Measurements from ENCODE around the gene SLC16A5.

Gene SLC16A5

DNA sequence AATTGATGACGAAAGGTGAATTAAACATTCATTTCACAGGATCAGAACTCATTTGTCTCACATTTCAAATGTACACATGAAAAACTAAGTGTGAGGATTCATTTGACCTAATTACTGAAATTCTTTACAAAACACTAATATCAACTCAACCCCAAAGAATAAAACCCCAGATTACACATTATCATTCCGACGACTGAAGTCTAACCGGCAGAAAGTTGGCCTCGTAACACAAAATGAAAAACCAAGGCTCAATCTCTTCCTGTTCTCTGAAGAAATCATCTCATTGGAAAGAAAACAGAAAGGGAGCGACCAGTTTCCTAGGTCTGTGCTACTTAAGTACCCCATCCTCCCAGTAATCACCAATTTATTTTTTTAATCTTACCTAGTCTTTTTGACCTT is 64.8 kb downstream of the SLC16A5 start:
- H3K9ac ChIP-seq (ENCODE audit: low read depth, low read length, poor library complexity): no peak overlapping the region
- peak overlapping the region; percentile 90 to 92 for H3K4me3 ChIP-seq (ENCODE audit: low read length in 2 of 2)
- no peaks in the 10 kb centered on the region for H3K9me3 ChIP-seq (replicated peaks in 1 of 2; ENCODE audit: control insufficient read depth in 2 of 2, insufficient read depth in 1 of 2, low read depth in 1 of 2, low read length in 2 of 2)
- H3K4me1 ChIP-seq (ENCODE audit: control insufficient read depth in 2 of 2, insufficient read depth in 1 of 2, low read depth in 1 of 2, low read length in 2 of 2): peaks cover 3 to 9% of the 10 kb centered on the region in 2 donors
- no peak overlapping the region for H3K18ac ChIP-seq (ENCODE audit: low read length)
- H2AFZ ChIP-seq (ENCODE audit: low read length): no peak overlapping the region
- no peak overlapping the region for H3K4ac ChIP-seq (ENCODE audit: low read length)
- no CpG with 5 or more reads among the region's 6 CpGs for WGBS, 2 donors (ENCODE audit: extremely low coverage in 2 of 2, insufficient read length in 2 of 2, insufficient replicate concordance in 1 of 2)
- H2AK5ac ChIP-seq (ENCODE audit: low read depth, low read length): no peak overlapping the region
- DNase-seq (ENCODE audit: low spot score): no peak
- H3K27ac ChIP-seq (replicated peaks; ENCODE audit: low read length): no peak overlapping the region
- no peak overlapping the region for H2BK120ac ChIP-seq (ENCODE audit: low read depth, low read length)
- H2BK5ac ChIP-seq (ENCODE audit: low read length): no peak overlapping the region
- H3K79me1 ChIP-seq (ENCODE audit: low read depth, low read length): peaks cover 6% of the 10 kb centered on the region
- H4K91ac ChIP-seq (ENCODE audit: low read depth, low read length, poor library complexity): no peak overlapping the region
- no peak overlapping the region for H2BK15ac ChIP-seq (ENCODE audit: low read length)
- H3K14ac ChIP-seq (ENCODE audit: low read length): no peak overlapping the region
- peak overlapping the region; percentile 63 for H3K4me2 ChIP-seq (ENCODE audit: insufficient read depth, low read length, poor library complexity, severe bottlenecking)
- no peak overlapping the region for H3K23ac ChIP-seq (ENCODE audit: low read depth, low read length, poor library complexity)
- H4K8ac ChIP-seq (ENCODE audit: low read depth, low read length): no peak overlapping the region
- peaks cover 8 to 39% of the 10 kb centered on the region in 2 donors for H3K36me3 ChIP-seq (replicated peaks in 1 of 2; ENCODE audit: control insufficient read depth in 2 of 2, insufficient read depth in 2 of 2, low read length in 2 of 2)
- no peaks in the 10 kb centered on the region for H3K27me3 ChIP-seq (ENCODE audit: control insufficient read depth in 3 of 3, insufficient read depth in 3 of 3, low read depth in 1 of 3, low read length in 3 of 3)
- H2BK12ac ChIP-seq (ENCODE audit: low read length): no peak overlapping the region

DNA sequence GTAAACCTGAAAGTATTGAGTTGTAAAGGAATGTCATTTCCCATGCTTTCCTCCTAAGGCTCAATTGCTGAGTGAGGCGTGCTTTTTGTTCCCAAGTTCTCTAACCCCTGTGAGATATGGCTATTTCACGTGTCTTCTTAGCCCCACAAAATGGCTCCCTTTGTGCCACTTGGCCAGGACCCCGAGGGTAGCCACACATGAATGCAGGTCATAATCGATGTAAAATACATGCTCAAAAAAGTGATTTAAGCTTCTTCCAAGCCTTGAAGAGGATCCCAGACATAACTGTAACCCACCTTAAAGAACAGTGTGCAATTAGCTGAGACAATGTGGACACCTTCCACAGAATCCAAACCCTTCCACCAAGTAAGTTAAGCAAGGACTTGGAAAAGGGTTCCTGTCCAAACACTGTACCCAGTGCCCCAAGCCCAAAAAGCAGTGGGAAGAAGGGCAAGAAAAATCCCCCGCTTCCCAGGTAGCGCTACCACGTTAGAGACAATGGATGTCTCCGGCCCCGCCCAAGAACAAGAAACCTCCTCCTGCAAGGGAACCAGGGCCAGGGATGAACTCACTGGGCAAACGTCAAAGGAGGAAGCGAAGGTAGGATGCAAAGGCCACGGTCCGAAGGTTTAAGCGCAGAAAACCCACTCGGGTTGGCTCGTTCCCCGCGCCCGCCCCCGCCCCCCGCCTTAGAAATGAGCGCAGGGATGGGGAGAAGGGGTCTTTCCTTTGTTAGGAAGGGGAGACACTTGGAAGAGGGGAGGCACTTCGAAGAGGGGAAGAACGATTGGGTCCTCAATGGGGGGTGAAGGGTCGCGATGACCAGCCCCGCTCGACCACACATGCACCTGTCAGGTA is 65.4 kb downstream of the SLC16A5 start:
- no peak overlapping the region for H2BK12ac ChIP-seq (ENCODE audit: low read length)
- peaks cover 6% of the 10 kb centered on the region for H3K79me1 ChIP-seq (ENCODE audit: low read depth, low read length)
- no peak overlapping the region for H2BK120ac ChIP-seq (ENCODE audit: low read depth, low read length)
- DNase-seq (ENCODE audit: low spot score): no peak
- peak overlapping the region; percentile 95 for H3K9ac ChIP-seq (ENCODE audit: low read depth, low read length, poor library complexity)
- no peaks in the 10 kb centered on the region for H3K9me3 ChIP-seq (replicated peaks in 1 of 2; ENCODE audit: control insufficient read depth in 2 of 2, insufficient read depth in 1 of 2, low read depth in 1 of 2, low read length in 2 of 2)
- H3K4me1 ChIP-seq (ENCODE audit: control insufficient read depth in 2 of 2, insufficient read depth in 1 of 2, low read depth in 1 of 2, low read length in 2 of 2): peaks cover 3 to 9% of the 10 kb centered on the region in 2 donors
- peaks cover 5 to 35% of the 10 kb centered on the region in 2 donors for H3K36me3 ChIP-seq (replicated peaks in 1 of 2; ENCODE audit: control insufficient read depth in 2 of 2, insufficient read depth in 2 of 2, low read length in 2 of 2)
- peak overlapping the region; percentile 63 for H3K4me2 ChIP-seq (ENCODE audit: insufficient read depth, low read length, poor library complexity, severe bottlenecking)
- no CpG with 5 or more reads among the region's 28 CpGs for WGBS, 2 donors (ENCODE audit: extremely low coverage in 2 of 2, insufficient read length in 2 of 2, insufficient replicate concordance in 1 of 2)
- no peak overlapping the region for H3K27ac ChIP-seq (replicated peaks; ENCODE audit: low read length)
- H3K14ac ChIP-seq (ENCODE audit: low read length): no peak overlapping the region
- H2AK5ac ChIP-seq (ENCODE audit: low read depth, low read length): peak overlapping the region; percentile 100
- H4K8ac ChIP-seq (ENCODE audit: low read depth, low read length): no peak overlapping the region
- H2BK15ac ChIP-seq (ENCODE audit: low read length): no peak overlapping the region
- H3K4ac ChIP-seq (ENCODE audit: low read length): no peak overlapping the region
- H3K4me3 ChIP-seq (ENCODE audit: low read length in 2 of 2): peak overlapping the region; percentile 90 to 92
- H3K27me3 ChIP-seq (ENCODE audit: control insufficient read depth in 3 of 3, insufficient read depth in 3 of 3, low read depth in 1 of 3, low read length in 3 of 3): no peaks in the 10 kb centered on the region
- H4K91ac ChIP-seq (ENCODE audit: low read depth, low read length, poor library complexity): no peak overlapping the region
- peak overlapping the region; percentile 48 for H2AFZ ChIP-seq (ENCODE audit: low read length)
- peak overlapping the region; percentile 100 for H3K23ac ChIP-seq (ENCODE audit: low read depth, low read length, poor library complexity)
- H2BK5ac ChIP-seq (ENCODE audit: low read length): peak overlapping the region; percentile 93
- peak overlapping the region; percentile 98 for H3K18ac ChIP-seq (ENCODE audit: low read length)

DNA sequence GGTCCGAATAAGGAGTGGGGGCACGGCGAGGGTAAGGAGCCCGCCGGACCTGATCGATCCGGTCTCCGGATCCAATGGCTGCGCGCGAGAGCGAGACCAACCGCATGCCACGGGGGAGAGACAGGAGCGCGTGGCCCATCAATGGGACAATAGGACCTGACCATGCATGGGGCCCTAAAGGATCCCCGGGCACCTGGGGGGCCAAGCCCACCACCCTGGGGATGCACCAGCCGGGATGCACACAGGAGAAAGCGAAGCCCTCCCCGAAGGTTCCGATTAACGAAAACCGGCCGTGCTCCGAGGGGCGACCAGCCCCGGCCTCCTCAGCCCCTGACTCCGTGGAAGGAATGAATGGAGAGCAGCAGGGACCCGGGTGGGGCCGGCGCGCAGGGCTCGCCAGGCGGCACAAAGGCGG is 66.0 kb downstream of the SLC16A5 start:
- WGBS, 2 donors (ENCODE audit: extremely low coverage in 2 of 2, insufficient read length in 2 of 2, insufficient replicate concordance in 1 of 2): no CpG with 5 or more reads among the region's 35 CpGs
- Histone ChIP-seq H2BK12ac (ENCODE audit: low read length) (peak overlapping the region; percentile 58), H3K4me3 (ENCODE audit: low read length in 2 of 2) (peak overlapping the region; percentile 90 to 92), H4K91ac (ENCODE audit: low read depth, low read length, poor library complexity) (no peak overlapping the region), H3K27me3 (ENCODE audit: control insufficient read depth in 3 of 3, insufficient read depth in 3 of 3, low read depth in 1 of 3, low read length in 3 of 3) (no peaks in the 10 kb centered on the region), H3K9me3 (replicated peaks in 1 of 2; ENCODE audit: control insufficient read depth in 2 of 2, insufficient read depth in 1 of 2, low read depth in 1 of 2, low read length in 2 of 2) (no peaks in the 10 kb centered on the region), H3K23ac (ENCODE audit: low read depth, low read length, poor library complexity) (peak overlapping the region; percentile 100), H3K14ac (ENCODE audit: low read length) (peak overlapping the region; percentile 99), H2BK5ac (ENCODE audit: low read length) (peak overlapping the region; percentile 93), H2BK15ac (ENCODE audit: low read length) (no peak overlapping the region), H2AK5ac (ENCODE audit: low read depth, low read length) (peak overlapping the region; percentile 100), H3K4ac (ENCODE audit: low read length) (peak overlapping the region; percentile 38), H3K4me2 (ENCODE audit: insufficient read depth, low read length, poor library complexity, severe bottlenecking) (peak overlapping the region; percentile 39), H3K27ac (replicated peaks; ENCODE audit: low read length) (peak overlapping the region; percentile 67), H2AFZ (ENCODE audit: low read length) (peak overlapping the region; percentile 48), H4K8ac (ENCODE audit: low read depth, low read length) (no peak overlapping the region), H3K36me3 (replicated peaks in 1 of 2; ENCODE audit: control insufficient read depth in 2 of 2, insufficient read depth in 2 of 2, low read length in 2 of 2) (peaks cover 0 to 34% of the 10 kb centered on the region in 2 donors), H3K18ac (ENCODE audit: low read length) (peak overlapping the region; percentile 98), H2BK120ac (ENCODE audit: low read depth, low read length) (no peak overlapping the region), H3K79me1 (ENCODE audit: low read depth, low read length) (peaks cover 6% of the 10 kb centered on the region), H3K9ac (ENCODE audit: low read depth, low read length, poor library complexity) (peak overlapping the region; percentile 95), H3K4me1 (ENCODE audit: control insufficient read depth in 2 of 2, insufficient read depth in 1 of 2, low read depth in 1 of 2, low read length in 2 of 2) (peaks cover 3 to 9% of the 10 kb centered on the region in 2 donors)
- DNase-seq (ENCODE audit: low spot score): no peak

Data from neuronal stem cell (in vitro differentiated cells).